Activated CD4-positive, alpha-beta T cell treated with anti-CD3 and anti-CD28 coated beads, Interleukin-2, amount 50 U/mL, for 4 hours (primary cell): Measurements from ENCODE around the gene KATNB1.

ENCODE experiments used
- DNase-seq, 2 experiments: peaks; one replicate each; pipeline ENCODE4 v3.0.0-alpha.2; 2020

Gene KATNB1

DNA sequence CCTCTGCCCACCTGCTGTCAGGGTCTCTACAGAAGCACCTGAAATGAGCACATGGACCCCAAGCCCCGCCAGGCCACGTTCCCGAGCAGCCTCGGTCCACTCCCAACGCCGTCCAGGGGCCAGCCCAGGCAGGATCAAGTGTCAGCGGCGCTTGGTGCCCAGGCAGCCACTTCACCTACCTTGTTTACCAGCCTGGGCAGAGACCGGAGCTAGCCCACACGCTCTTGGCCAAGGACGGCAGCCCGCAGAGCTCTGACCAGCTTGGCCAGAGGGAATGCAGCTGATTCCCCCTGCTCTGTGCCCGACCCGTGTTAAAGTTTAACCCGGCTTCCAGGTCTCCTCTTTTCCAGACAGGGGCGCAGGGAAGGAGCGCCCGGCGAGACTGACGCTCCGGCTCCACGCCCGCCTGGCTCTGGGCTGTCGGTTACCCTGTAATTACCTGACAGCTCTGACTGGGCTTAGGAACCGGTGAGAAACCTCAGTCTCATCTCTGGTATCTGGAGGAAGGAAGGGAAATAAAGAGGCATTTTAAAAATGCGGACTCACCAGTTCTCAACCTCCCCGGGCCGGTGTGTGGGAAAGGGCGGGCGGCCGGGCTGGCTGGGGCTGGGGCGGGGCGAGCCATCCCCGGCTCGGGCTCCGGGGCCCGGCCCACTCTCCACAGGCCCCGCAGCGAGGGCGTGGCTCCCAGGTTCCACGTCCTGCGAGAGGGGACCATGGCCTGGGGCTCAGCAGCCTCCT, 62.1 kb downstream of the KATNB1 start:
- no peak for DNase-seq

DNA sequence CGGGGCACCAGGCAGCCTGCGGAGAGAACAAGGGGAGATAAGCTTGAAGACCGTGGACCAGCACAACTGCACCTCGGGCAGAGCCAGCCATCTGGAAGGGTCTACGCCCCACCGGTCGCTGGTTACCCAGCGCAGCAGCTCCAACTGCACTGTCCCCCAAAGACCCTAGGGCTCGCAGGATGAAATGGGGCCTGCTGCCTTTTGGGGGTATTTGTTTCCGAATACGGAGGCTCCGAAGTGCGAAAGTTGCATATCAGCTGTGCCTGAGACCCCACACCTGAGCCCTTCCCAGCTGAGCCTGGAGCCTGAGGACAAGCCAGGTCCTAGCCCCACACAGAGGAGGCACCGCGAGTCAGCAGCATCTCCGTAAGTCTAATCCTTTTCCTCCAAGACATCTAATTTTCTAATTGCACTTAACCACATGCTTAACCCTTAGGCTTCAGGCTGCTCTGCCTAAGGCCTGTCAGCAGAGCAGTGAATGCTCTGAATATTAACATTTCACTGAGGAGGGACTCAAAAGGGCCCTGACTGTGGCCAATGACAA, 62.8 kb downstream of the KATNB1 start:
- DNase-seq = no peak

DNA sequence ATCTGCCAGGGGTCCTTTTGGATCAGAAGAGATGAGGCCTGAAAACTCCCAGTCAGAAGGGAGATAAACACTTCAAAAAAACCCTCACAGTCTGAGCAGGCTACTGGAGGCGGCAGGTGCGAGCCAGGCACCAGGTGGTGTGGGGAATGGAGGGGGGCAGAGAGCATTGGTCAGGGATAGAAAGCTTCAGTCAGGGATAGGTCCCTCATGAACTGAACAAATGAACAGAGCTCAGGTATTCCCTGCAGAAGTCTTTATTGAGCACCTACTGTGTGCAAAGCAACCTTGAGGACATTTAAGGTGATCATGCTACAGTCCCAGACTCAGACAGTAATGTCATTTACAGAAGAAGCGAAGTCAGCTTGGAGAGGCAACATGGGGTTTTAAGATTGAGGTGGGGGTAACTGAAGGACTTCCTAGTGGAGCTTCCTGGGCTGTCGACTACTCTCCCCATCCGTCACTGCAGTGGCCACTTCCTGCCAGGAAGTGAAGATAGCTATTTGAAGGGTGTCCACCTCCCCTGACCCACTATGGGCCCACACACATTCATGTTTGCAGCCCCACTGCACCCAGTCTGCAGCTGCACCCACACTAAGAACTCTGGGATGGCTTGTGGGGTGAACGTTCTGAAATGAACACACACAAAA, 63.5 kb downstream of the KATNB1 start:
- DNase-seq = no peak

DNA sequence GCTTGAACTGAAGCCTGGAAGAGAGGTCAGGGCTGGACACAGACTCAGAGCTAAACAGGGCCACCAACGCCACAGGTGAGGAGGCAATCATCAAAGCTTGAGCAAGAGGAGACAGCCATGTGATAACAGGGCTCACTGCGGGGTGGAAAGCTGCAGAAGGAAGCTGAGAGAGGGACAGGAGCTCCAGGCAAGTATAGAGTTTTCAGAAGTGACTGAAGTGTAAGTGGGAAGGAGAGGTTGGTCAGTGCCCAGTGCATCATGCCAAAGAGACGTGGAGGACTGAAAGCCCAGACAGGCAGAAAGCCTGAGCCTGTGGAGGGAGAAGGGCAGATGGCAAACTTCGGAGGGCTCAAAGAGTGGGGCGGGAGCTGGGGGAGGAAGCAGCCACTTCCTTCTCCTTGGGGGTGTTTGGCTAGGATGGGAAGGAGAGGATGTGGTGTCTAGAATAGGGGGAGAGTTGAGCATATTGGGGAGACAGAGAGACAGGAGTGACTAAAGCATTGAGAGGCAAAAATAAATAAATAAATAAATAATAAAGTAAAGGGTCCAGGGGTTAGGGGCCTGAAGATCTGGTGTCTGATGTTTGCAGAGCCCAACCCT, 64.1 kb downstream of the KATNB1 start:
- no peak for DNase-seq

DNA sequence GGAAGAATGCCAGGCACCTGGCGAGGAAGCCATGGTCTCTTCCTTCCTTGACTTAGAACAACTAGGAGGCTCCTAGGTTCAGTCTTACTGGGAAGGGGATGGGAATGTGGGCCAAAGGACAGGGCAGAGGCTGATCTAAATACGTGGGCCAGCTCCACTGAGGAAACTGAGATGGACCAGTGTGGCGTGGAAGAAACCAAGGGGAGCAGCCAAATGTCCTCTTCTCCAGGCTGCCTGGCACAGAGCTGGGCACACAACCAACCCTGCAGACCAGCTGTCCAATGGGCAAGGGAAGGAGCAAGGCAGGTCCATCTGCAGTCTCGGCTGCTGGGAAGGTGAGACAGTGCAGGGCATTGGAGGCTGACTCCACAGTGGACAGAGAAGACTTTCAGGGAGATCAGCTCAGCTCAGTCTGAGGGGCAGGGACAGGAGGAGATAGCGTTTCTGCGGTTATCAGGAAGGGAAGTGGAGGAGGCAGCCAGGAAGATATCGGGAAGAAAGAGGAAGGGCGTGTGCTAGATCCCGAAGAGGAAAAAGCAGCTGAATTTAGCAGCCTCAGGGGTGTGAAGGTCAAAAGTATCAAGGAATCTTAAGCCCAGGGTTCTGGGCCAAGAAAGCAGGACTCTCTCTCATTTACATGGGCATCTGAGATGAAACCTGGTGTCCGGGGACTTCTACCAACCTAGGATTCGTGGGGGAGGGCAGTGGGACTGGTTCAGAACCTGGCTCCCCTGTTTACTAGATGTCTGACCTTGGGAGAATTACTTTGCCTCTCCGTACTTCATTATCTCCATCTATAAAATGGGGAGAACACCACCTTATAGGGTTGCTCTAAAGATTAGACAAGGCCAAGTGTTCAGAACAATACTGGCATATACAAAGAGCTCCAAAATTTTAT, 64.9 kb downstream of the KATNB1 start:
- DNase-seq = no peak

- no peak for DNase-seq
Observed at GRCh38 chr16:57801098-57801808, 65.7 kb downstream of the KATNB1 start.

DNA sequence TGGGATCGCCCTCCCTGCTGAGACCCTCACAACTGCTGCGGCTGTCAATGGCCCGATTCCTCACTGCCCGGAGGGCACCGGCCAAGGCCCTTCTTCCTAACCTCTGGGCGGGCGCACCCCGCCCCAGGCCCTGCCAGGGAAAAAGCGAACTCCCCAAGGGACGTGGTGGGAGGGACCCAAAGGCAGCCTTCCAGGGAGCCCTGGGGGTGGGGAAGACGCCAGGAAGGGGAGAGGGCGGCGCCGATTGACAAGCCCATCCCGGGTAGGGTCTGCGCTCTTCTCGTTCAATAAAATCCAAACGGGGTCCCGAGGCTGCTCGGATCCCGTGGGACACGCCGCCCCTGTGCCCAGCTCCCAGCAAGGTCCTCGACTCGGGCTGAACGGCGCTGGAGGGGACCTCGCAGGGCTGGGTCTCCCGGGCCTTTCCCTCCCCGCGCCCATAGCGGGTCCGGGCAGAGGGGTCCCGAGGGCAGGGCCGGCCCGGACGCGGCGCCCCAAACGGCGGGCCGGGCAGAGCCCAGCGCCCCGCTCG, 66.3 kb downstream of the KATNB1 start:
- DNase-seq = no peak

DNA sequence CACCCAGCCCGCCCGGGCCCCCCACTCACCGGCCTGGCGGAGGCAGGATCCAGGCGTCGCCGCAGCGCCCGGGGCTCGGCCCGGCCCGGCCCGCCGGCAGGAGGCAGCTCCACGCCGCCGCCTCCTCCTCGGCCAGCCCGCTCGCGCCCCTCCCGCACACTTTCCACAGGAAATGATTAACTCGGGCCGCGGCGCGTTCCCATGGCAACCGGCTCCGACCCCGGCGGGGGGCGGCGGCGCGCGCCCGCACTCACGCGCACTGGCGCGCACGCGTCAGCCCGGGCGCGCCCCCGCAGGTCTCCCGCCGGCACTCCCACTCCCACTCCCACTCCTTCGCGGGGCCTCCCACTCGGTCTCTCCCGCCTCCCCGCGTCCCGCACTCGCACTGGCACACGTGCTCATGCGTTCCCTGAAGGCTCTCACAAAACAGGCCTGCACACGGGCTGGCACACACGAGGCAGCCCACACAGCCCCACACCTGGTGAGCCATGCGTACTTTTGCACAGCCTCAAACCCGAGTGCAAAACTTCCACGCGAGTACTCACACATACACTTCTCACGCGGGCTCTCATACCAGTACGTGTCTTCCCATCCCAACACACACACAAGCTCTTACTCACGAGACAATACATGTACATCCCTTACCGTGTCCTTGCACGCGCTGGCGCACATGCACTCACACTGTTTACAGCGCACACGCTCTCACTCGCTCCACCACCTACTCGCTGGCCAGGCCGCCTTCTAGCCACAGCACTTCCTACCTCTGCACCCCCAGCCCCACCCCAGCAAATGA, 67.0 kb downstream of the KATNB1 start, which contains the start of gene KIFC3:
TSS of gene KIFC3 (minus strand) at position 151 of the 793 bp plus-strand sequence. CDS start 4,248 bp downstream, outside the sequence.
- peak; percentile 54 to 68 for DNase-seq

DNA sequence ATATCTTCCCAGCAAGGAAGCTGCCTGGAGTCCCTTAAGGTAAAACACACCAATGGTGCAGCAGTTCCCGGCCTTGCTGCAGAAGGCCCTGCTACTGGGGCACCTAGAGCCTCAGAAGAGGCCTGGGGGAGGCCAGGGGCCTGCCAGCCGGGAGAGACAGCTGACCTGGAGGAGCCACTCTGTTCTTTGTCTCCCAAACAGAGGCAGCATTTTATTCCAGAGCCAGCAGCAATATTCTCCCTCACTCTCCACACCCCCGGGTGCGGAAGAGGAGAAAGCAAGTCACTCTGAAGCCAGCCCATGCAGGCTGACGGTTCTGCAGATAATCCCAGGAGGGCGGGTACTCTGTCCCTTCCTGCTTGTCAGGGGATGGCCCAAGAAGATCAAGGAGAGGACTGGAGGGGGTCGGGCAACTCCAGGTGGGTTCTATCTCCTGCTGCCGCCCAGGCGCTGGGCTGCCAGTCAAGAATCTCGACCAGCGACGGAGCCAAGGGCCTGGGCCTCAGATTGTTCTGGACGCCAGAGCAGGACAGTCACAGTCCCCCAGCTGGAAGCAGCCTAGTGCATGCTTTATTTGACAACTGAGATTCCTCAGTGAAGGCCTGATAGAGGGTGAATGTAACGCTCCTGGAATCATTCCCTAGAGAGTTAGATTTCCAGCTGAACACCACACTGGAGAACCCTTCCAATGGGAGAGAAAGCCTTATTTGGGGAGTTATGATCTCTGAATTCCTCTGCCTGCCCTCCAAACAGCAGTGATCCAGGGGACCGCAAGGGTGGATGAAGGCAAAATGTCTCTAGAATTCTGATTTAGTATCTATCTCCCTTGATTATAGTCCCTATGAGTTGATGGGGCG, 67.8 kb downstream of the KATNB1 start:
- no peak for DNase-seq

DNA sequence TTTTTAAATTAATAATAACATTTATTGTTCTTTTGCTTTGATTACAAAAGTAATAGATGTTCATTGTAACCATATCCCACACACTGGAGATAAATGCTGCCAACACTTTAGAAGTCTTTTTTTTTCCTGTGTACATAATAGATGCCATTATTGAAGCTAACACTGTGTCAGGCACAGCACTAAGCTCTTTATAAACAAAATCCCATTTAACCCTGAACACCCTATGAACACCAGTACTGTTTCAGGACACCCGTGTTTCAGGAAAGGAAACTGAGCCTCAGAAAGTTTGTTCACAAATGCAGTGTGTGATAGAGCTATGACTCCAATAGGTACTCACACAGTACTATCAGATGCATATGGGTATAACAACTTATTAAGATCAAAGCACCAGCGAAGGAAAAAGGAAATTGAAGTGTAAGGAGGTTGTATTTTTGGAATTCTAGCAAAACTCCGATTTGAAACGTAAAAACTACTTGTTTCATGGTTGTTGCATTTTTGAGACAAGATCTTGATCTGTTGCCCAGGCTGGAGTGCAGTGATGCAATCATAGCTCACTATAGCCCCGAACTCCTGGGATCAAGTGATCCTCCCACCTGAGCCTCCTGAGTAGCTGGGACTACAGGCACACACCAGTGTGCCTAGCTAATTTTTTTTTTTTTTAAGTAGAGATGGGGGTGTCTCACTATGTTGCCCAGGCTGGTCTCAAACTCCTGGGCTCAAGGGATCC, 68.7 kb downstream of the KATNB1 start:
- DNase-seq = no peak

DNA sequence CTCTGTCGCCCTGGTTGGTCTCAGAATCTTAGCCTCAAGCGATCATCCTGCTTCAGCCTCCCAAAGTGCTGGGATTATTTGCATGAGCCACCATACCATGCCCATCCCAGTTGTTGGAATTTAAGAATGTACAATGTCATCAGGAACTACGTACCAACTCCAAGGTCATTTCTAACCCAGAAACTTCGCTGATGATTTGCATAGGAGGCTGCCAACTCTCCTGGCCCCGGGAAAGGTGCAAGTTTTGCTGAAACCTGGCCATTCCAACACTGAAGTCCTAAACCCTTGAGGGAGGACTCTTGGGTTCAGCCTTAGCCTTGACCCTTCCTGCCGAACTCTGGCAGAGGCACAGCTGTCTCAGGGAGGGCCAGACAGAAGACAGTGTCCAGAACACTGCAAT, 69.6 kb downstream of the KATNB1 start:
- no peak for DNase-seq
